ES-I3 (cell line): ENCODE measurements around the gene EVA1C.
"Not testable (repeated sequence)": the region's sequence is repeated elsewhere in the genome, so short reads cannot be mapped to it uniquely, and the experiment has no call there.

Experiments
- H3K36me3 ChIP-seq: 2 replicates; pipeline ENCODE4 v1.6.1; 2013; ENCODE audit warnings: mild to moderate bottlenecking, low read length, control low read depth, moderate library complexity; ENCODE audit not compliant: insufficient read depth
- H3K4me1 ChIP-seq: 2 replicates; pipeline ENCODE4 v1.6.1; 2013; ENCODE audit warnings: mild to moderate bottlenecking, control low read depth, low read length; ENCODE audit not compliant: insufficient read depth
- H3K9ac ChIP-seq: 2 replicates; pipeline ENCODE4 v1.6.1; 2013; ENCODE audit warnings: low read depth, mild to moderate bottlenecking, low read length, moderate library complexity
- H3K9me3 ChIP-seq: 2 replicates; pipeline ENCODE4 v1.6.1; 2013; ENCODE audit warnings: mild to moderate bottlenecking, low read length, moderate library complexity; ENCODE audit not compliant: control insufficient read depth, insufficient read depth

Gene EVA1C

DNA sequence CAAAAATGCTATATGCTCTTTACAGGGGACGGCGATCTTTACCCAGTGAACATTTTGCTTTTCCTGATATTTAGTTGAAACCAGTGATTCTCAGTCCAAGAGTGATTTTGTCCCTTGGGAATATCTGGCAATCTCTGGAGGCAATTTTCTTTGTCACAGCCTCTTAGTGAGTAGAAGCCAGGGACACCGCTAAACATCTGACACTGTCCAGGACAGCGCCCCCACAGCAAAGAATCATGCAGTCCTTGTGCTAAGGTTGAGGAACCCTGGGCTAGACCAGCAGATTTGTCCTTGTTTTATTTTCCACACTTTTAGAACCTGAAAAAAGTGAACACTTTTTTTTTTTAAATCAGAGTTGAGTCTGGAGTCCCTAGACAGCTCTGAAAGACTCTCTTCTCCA is 13.1 kb downstream of the EVA1C start:
- Histone ChIP-seq H3K9ac (no peak overlapping the region), H3K9me3 (peaks cover 7% of the 10 kb centered on the region; the same call in 1 of the 2 replicates), H3K36me3 (no peaks in the 10 kb centered on the region), H3K4me1 (peaks cover 6% of the 10 kb centered on the region; the same call in 1 of the 2 replicates)

DNA sequence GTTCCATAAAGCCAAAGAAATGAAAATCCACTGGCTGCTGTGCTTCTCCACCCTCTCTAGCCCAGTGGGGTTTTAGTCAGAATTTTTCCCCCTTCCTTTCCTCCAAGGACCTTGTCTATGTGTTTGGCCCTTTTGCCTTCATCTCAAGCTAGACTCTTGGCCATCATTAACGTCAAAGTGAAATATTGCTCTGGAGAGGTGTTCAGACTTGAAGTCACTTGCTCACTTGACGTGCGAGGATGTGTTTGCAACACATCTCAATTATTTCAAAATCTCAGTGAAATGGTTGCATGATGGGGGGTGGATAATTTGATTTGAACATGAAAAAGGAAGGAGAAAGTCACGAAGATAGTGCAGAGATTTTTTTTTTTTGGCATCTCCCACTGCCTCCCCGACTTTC is 13.6 kb downstream of the EVA1C start:
- Histone ChIP-seq H3K9ac (no peak overlapping the region), H3K9me3 (peaks cover 7% of the 10 kb centered on the region; the same call in 1 of the 2 replicates), H3K36me3 (no peaks in the 10 kb centered on the region), H3K4me1 (peaks cover 6% of the 10 kb centered on the region; the same call in 1 of the 2 replicates)

DNA sequence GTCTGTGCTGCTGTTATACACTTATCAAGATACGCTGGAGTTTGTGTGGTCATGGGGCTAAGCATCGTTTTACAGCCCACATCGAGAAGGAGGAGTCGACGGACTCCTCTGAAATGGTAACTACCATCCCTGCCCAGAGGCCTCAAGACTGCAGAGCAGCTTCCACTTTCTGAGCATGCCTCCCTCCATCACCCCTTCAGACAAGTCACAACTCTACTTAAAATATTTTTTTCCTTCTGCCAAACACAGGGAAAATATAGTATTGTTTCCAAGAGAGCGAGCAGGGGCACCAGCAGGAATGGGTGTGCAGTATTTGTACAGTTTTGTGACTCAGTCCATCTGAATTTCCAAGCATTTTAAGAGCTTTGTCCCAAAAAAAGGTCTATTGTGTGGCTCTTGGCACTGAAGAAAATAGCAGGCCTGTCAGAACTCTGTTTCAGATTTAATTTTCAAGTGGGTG is 14.1 kb downstream of the EVA1C start:
- Histone ChIP-seq H3K9me3 (peaks cover 7% of the 10 kb centered on the region; the same call in 1 of the 2 replicates), H3K36me3 (no peaks in the 10 kb centered on the region), H3K9ac (no peak overlapping the region), H3K4me1 (peaks cover 6% of the 10 kb centered on the region; the same call in 1 of the 2 replicates)

DNA sequence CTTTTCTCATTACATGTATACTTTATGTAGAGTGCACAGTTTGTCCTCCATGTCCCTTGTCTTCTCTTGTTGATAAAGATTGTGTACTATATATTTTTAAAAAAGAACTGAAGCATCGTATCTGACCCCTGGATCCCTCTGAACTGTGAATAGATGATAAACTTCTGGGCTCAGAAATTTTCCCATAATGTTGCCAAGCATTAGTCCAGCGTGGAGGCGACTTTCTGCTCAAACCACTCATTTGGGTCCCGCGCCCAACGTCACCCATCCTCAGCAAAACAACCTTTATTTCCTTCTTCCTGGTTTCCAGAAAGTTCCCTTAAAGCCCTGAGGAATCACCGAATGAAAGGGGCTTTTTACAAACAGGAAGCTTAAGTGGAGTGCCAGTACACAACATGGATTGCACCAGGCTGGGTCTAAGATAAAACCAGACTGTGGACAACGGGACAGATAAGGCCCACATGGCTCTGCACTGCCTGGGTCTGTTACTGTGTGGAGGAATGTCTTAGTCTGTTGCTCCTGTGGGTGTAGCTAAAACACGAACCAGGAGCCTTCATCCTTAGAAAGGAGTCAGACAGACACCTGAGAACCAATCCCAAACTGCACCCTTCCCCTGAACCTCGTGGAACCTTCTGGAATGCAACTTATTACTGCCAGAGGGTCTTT is 15.6 kb downstream of the EVA1C start:
- Histone ChIP-seq H3K4me1 (peaks cover 6% of the 10 kb centered on the region; the same call in 1 of the 2 replicates), H3K9ac (no peak overlapping the region), H3K9me3 (no peaks in the 10 kb centered on the region), H3K36me3 (no peaks in the 10 kb centered on the region)

DNA sequence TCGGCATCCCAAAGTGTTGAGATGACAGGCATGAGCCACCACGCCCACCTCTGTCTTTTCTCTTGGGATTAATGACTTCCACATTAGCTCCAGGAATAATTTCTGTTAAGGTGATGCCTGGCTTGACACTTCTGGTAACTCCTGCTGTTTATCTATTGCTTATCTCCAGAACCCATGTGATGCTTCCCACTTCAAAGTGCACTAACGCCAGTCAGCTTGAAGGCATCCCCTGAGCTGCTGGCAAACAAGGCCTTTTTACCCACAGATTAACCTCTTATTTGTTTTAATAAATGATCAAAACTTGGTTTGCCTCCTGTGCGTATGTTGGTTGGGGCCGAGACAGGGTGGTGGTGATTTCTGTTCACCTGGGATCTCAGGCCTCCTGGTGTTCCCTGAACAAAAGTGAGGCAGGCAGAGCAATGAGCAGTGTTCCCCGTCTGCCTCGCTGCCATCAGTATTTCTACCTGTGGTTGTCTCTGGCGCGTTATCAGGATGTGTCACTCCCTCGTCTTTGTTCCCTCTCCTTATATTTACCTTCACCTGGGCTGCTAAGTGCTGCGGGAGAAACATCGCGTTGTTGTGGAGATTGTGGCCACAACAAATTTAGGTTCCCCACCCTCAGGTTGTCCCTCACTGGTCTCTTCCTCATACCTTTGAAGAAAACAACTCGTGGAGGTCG is 20.6 kb downstream of the EVA1C start:
- not testable (repeated sequence) for H3K4me1 ChIP-seq, H3K9ac ChIP-seq, H3K36me3 ChIP-seq, H3K9me3 ChIP-seq

DNA sequence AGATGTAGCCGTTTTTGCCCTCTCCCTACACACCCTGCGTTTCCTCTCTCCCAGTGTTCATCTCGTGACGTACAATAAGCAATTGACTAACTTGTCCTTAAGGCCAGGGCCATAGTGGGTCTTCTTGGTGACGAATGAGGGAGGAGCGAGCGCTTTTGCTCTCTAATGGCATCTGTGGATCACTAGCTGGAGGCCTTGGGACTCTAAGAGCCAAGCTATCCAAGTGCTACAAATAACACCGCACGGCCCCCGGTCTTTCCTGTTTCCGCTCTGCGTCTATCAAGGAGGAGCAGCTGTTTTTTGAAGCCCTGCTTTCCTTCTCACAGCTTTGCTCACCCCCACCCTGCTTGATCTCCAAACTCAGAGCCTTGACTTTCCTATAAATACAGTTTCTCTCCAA is 25.2 kb downstream of the EVA1C start:
- H3K9ac ChIP-seq: no peak overlapping the region
- no peaks in the 10 kb centered on the region for H3K36me3 ChIP-seq
- H3K9me3 ChIP-seq: no peaks in the 10 kb centered on the region
- H3K4me1 ChIP-seq: no peaks in the 10 kb centered on the region

DNA sequence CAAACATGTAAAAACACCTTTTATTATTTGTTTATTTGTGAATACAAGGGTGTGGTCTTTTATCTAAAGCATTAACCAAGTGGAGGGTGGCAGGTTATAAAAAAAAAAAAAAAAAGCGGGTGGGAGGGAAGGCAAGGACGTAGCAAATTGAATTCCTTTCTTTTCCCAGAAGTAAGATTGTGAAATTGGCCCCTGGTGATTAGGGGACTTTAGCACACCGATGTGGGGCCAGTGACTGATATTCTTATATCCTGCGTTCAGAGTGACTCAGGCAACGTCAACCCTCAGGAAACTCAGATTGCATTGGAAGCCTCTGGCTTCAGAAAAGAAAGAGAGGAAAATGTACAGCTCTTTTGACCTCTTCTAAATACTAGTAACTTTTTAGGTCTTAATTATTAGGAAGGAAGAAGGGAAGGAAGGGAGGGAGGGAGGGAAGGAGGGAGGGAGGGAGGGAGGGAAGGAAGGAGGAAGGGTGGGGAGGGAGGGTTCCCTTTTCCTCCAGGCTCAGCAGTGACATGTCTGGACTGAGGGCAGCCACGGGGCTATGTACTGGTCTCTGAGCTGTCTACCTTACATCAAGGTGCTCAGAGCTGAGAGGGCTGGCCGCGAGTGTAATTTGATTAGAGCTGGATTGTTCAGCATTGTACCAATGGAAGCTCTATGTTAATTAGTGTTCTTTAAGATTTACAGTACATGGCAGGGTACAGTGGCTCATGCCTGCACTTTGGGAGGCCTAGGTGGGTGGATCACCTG is 30.2 kb downstream of the EVA1C start:
- H3K36me3 ChIP-seq: no peaks in the 10 kb centered on the region

DNA sequence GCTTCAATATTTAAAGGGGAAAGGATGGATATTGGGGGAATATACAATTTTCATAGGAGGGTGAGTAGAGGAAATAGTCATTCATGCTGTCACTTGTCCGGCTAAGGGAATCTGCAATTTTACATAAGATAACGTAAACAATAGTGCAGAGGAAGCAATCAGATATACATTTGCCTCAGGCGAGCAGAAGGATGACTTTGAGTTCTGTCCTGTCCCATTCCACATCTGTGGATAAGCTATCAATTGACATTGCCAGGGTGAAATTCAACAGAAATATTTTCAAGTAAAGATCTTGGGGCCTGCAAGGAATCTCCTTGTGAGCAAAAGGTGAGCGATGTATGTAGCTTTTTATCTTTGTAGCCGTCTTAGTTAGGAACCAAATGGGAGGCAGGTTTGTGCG is 32.6 kb downstream of the EVA1C start:
- H3K36me3 ChIP-seq: no peaks in the 10 kb centered on the region
- H3K9me3 ChIP-seq: no peaks in the 10 kb centered on the region
- no peak overlapping the region for H3K9ac ChIP-seq
- H3K4me1 ChIP-seq: no peaks in the 10 kb centered on the region

More for the DNA sequence above, 30.2 kb downstream of the EVA1C start:
- no peaks in the 10 kb centered on the region for H3K4me1 ChIP-seq
- no peaks in the 10 kb centered on the region for H3K9me3 ChIP-seq
- no peak overlapping the region for H3K9ac ChIP-seq

DNA sequence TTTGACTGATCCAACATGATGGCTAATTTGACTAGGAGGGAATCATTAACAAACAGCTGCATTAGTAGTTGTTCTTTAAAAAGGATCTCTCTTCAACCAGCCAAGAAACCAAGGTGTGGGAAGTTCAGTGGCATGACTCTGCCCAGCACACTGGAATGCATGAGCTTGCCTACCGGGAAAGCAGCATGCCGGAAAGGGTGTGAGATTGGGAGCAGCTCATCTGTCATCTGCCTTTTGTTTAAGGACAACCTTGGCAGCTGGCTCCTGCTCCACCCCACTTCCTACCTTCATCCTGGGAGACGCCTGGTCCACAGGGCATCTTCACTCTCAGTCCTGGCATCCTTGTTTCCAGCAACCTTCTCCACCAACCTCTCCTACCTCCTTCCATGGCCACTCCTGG is 33.9 kb downstream of the EVA1C start:
- H3K4me1 ChIP-seq, H3K36me3 ChIP-seq, H3K9ac ChIP-seq, H3K9me3 ChIP-seq: not testable (repeated sequence)

DNA sequence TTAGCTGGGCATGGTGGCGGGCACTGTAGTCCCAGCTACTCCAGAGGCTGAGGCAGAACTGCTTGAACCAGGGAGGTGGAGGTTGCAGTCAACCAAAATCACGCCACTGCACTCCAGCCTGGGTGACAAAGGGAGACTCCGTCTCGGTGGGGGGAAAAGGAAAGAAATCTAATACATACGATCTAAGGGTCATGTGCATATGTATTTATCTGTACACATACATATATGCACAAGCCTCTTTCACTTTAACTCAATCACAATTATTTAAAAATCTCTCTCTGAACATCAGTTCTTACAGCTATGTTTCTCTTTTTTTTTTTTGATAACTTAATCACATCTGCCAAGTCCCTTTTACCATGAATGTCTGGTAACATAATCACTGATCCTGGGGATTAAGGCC is 34.7 kb downstream of the EVA1C start:
- Histone ChIP-seq H3K9me3 (no peaks in the 10 kb centered on the region), H3K9ac (no peak overlapping the region), H3K4me1 (no peaks in the 10 kb centered on the region), H3K36me3 (no peaks in the 10 kb centered on the region)

DNA sequence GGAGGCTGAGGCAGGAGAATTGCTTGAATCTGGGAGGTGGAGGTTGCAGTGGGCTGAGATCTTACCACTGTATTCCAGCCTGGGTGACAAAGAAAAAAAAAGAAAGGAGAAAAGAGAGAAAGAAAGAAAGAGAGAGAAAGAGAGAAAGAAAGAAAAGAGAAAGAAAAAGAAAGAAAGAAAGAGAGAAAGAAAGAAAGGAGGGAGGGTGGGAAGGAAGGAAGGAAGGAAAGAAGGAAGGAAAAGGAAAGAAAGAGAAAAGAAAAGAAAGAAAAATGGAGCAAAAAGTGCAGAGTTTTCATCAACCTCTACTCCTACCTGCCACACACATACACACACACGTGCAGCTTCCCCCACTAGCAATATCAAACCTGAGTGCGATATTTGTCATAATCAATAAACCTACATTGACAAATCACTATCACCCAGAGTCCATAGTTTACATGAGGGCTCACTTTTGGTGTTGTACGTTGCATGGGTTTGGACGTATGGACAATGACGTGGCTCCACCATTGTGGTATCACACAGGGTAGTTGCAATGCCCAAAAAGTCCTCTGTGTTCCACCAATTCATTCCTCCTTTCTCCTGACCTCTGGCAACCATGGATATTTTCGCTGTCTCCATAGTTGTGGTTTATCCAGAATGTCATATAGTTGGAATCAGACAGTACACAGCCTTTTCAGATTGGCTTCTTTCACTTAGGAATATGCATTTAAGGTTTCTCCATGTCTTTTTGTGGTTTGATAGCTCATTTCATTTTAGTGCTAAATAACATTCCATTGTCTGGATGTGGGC is 36.5 kb downstream of the EVA1C start:
- no peaks in the 10 kb centered on the region for H3K4me1 ChIP-seq

DNA sequence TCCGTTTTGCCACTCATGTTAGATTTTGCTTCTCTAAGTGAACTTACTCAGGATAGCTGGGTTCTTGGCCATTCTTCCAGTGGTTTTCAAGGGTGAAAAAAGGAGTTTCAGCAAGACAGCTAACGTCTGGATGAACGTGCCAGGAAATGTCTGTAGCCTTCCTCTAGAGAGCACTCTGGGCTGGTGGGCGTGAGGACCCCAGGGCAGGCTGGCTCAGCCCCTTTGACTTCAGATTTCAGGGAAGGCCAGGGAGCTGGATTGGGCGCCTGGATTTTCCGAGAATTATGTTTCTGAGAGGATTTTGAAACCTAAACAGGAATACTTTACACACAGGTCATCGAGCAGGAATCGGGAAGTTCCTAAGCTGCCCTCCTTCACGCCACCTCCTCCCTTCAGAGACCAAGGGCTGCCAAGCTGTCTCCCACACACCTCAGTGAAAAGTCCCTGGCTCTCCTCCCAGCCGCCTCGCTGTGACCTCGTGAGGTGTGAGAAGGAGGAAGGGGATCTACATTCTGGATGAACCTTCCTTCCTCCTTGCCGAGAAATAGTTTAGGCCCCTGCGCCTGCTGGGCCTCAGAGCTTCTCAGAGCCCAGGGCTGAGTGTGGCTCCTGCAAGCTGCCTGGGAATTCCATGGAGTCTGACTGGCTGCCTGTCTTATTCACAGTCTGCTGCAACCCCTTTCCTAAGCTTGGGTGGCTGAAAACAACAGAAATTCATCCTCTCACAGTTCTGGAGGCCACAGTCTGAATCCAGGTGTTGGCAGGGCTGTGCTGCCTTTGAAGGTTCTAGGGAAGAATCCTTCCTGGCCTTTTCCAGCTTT is 38.6 kb downstream of the EVA1C start:
- not testable (repeated sequence) for H3K9me3 ChIP-seq, H3K9ac ChIP-seq, H3K36me3 ChIP-seq, H3K4me1 ChIP-seq

More for the DNA sequence above, 36.5 kb downstream of the EVA1C start:
- no peak overlapping the region for H3K9ac ChIP-seq
- no peaks in the 10 kb centered on the region for H3K36me3 ChIP-seq
- no peaks in the 10 kb centered on the region for H3K9me3 ChIP-seq

DNA sequence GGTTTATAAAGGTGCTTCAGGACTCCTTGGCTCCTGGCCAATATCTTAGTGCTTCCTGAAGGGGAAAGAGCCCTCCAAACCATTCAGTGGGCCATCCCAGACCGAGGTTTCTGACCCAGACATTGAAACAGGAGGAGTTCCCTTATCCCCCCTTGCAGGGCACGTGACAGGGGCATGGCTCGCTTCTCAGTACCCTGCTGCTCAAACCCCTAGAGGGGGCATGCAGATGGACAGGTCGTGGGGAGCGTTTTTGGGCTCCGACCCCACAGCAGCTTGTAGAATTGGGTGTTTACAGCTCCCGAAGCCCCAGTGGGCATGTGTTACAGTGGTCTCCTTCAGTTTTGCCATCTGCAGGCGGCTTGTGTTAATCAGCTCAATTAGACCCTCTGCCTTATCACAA is 39.7 kb downstream of the EVA1C start:
- H3K9me3 ChIP-seq, H3K36me3 ChIP-seq, H3K9ac ChIP-seq: not testable (repeated sequence)

More for the DNA sequence above, 39.7 kb downstream of the EVA1C start:
- not testable (repeated sequence) for H3K4me1 ChIP-seq
